ENCODE measurements around the gene BPIFB4.

Gene BPIFB4

DNA sequence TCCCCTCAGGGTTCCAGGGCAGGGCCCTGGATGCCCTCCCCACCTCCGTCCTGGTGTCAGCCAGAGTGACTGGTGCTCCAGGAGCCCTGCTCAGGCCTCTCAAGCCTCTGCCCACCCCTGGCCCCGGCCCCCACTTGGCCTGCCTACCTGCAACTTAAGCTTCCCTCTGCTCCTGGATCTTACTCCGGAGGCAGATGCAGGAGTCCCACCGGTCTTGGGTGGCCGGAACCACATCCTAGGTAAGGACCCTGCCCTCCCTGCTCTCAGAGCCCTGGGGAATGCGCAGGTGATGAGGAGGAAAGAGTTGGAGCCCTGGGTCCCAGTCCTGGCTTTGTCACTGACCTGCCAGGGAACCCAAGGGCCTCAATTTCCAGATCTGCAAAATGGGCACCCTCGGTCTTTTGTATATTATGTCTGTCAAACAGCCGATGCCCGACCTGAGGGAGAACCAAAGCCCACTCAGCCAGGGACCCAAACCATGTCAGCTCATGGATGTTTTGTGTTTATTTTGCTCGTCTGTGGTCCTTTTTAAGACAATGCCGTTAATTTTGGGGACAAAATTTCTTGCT, 54.0 kb downstream of the BPIFB4 start:
- DNase-seq (ENCODE audit: low read depth), result no peak
- TF ChIP-seq, protein P1, sequence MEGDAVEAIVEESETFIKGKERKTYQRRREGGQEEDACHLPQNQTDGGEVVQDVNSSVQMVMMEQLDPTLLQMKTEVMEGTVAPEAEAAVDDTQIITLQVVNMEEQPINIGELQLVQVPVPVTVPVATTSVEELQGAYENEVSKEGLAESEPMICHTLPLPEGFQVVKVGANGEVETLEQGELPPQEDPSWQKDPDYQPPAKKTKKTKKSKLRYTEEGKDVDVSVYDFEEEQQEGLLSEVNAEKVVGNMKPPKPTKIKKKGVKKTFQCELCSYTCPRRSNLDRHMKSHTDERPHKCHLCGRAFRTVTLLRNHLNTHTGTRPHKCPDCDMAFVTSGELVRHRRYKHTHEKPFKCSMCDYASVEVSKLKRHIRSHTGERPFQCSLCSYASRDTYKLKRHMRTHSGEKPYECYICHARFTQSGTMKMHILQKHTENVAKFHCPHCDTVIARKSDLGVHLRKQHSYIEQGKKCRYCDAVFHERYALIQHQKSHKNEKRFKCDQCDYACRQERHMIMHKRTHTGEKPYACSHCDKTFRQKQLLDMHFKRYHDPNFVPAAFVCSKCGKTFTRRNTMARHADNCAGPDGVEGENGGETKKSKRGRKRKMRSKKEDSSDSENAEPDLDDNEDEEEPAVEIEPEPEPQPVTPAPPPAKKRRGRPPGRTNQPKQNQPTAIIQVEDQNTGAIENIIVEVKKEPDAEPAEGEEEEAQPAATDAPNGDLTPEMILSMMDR (IDR thresholded peaks at IDR 0.05; ENCODE audit: low read length, missing control alignments), result no peak

DNA sequence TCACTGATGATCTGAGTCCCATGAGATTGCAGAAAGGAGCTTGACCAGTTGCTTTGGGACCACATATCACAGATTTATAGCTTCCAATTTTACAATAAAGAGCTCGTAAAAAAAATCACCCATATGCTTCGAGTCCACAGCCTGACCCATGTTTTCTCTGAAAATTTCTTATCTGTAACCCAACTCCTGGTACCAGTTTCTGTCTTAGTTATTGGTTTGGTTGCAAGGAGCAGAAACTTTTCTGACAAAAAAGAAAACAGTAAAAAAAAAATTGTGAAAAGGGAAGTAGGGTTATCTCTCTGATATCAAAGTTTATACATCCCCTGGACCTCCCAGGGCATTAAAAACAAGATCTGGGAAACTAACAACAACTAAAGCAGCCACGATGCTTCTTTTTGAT, 57.8 kb downstream of the BPIFB4 start:
- TF ChIP-seq, protein P1 (IDR thresholded peaks at IDR 0.05; ENCODE audit: low read length, missing control alignments), result no peak
- no peak overlapping the region for H3K4me3 ChIP-seq (replicated peaks; ENCODE audit: low read depth, low read length)
- DNase-seq (ENCODE audit: low read depth), result no peak

More for the DNA sequence above, 54.0 kb downstream of the BPIFB4 start:
- H3K4me3 ChIP-seq (replicated peaks; ENCODE audit: low read depth, low read length), result no peak overlapping the region

DNA sequence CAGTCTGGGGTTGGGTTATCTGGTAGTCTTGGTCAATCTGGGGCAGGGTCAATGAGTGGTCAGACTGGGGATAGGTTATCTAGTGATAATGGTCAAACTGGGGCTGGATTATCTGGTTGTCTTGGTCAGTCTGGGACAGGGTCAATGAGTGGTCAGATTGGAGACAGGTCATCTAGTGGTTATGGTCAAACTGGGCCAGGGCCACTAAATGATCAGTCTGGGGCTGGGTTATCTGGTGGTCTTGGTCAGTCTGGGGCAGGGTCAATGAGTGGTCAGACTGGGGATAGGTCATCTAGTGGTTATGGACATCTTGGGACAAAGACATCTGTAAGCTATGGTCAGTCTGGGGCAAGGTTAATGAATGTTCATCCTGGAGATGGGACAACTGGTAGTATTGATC, 60.0 kb downstream of the BPIFB4 start:
- DNase-seq (ENCODE audit: low read depth), result no peak
- TF ChIP-seq, protein P1 (IDR thresholded peaks at IDR 0.05; ENCODE audit: low read length, missing control alignments), result no peak

DNA sequence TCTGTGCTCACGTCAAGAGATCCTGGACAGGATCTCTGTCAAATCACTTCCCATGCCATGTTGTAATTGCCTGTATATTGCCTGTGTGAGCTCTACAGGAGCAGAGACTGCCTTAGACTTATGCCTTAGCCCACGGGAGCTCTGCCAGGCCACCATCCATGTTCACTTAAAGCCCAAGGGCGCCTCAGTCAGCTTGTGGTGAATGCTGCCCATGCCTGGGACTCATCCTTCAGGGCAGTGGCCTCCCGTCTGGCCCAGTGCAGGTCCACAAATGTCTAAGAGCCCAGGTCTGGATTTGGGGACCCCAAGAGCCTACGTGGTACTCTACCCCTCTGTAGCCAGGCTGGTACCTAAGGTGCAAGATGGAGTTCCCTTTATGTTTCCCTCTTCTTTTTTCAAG, 66.1 kb downstream of the BPIFB4 start:
- H3K4me3 ChIP-seq (replicated peaks; ENCODE audit: low read depth, low read length), result no peak overlapping the region
- TF ChIP-seq, protein P1 (IDR thresholded peaks at IDR 0.05; ENCODE audit: low read length, missing control alignments), result no peak
- DNase-seq (ENCODE audit: low read depth), result no peak

More for the DNA sequence above, 60.0 kb downstream of the BPIFB4 start:
- no peak overlapping the region for H3K4me3 ChIP-seq (replicated peaks; ENCODE audit: low read depth, low read length)

- TF ChIP-seq, protein P1 (IDR thresholded peaks at IDR 0.05; ENCODE audit: low read length, missing control alignments), result no peak
- H3K4me3 ChIP-seq (replicated peaks; ENCODE audit: low read depth, low read length), result no peak overlapping the region
Observed at GRCh38 chr20:33147299-33147698, 67.9 kb downstream of the BPIFB4 start.

GRCh38 chr20:33148040-33148439, 68.6 kb downstream of the BPIFB4 start:
- TF ChIP-seq, protein P1 (IDR thresholded peaks at IDR 0.05; ENCODE audit: low read length, missing control alignments), result no peak
- no peak for DNase-seq (ENCODE audit: low read depth)
- no peak overlapping the region for H3K4me3 ChIP-seq (replicated peaks; ENCODE audit: low read depth, low read length)

More at GRCh38 chr20:33147299-33147698, 67.9 kb downstream of the BPIFB4 start:
- DNase-seq (ENCODE audit: low read depth), result no peak

DNA sequence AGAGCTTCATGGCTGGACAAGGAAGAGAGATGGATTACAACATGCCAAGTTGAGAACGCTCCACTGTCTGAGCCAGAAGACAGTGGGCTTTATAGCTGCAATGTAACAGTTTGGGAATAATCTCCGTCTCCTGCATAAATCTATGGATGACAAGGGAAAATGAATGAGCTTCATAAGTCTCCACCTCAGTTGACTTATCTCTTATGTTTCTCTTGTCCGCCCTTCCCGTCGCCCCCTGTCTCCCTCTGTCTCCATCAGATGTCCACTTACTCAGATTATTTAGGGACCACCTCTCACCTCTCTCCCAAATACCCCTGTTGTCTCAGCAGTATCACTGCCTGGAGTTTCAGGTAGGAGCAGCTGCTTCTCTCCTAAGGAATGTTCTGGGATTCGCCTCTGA, 74.8 kb downstream of the BPIFB4 start:
- TF ChIP-seq, protein P1 (IDR thresholded peaks at IDR 0.05; ENCODE audit: low read length, missing control alignments), result no peak
- no peak for DNase-seq (ENCODE audit: low read depth)
- no peak overlapping the region for H3K4me3 ChIP-seq (replicated peaks; ENCODE audit: low read depth, low read length)

Measured in fibroblast of pulmonary artery (primary cell).